ENCODE results near the gene ZRANB2. TPM values are rescaled to one million over a fixed set of nuclear protein-coding genes. Genes with fewer than 3 reads are reported as not detected.

Gene ZRANB2
- 10 to 100 TPM; 17.9 to 68.8 (median 51.2) TPM for total RNA-seq
- polyA plus RNA-seq, result 10 to 100 TPM; 41.3 to 100.0 (median 50.4) TPM
- long read RNA-seq, donor 1, transcript ZRANB2-202 (10 exons, 3,078 nt), result minor isoform, 7 of 68 reads
- long read RNA-seq, donor 1, transcript ZRANB2-204 (2 exons, 3,677 nt), result minor isoform, 8 of 68 reads
- long read RNA-seq, donor 1, transcript ZRANB2-201 (11 exons, 2,821 nt), result major isoform, 9 of 68 reads
- long read RNA-seq, donor 1, partial matches to known transcripts, result 43 of 68 reads
- long read RNA-seq, donor 1, other reads (novel, unspliced or antisense), result 0 of 68 reads
- long read RNA-seq, donor 2, transcript ZRANB2-204 (2 exons, 3,677 nt), result major isoform, 7 of 50 reads
- long read RNA-seq, donor 2, partial matches to known transcripts, result 33 of 50 reads
- long read RNA-seq, donor 2, other reads (novel, unspliced or antisense), result 0 of 50 reads
- long read RNA-seq, donor 3, transcript ZRANB2-202 (10 exons, 3,078 nt), result major isoform, 9 of 28 reads
- long read RNA-seq, donor 3, transcript ZRANB2-201 (11 exons, 2,821 nt), result minor isoform, 5 of 28 reads
- long read RNA-seq, donor 3, partial matches to known transcripts, result 14 of 28 reads
- long read RNA-seq, donor 3, other reads (novel, unspliced or antisense), result 0 of 28 reads
- long read RNA-seq, donor 4, transcript ZRANB2-202 (10 exons, 3,078 nt), result major isoform, 6 of 35 reads
- long read RNA-seq, donor 4, partial matches to known transcripts, result 23 of 35 reads
- long read RNA-seq, donor 4, other reads (novel, unspliced or antisense), result 3 of 35 reads
- long read RNA-seq, donor 5, transcript ZRANB2-201 (11 exons, 2,821 nt), result minor isoform, 11 of 57 reads
- long read RNA-seq, donor 5, transcript ZRANB2-202 (10 exons, 3,078 nt), result major isoform, 26 of 57 reads
- long read RNA-seq, donor 5, partial matches to known transcripts, result 8 of 57 reads
- long read RNA-seq, donor 5, other reads (novel, unspliced or antisense), result 9 of 57 reads
- long read RNA-seq, donor 6, transcript ZRANB2-201 (11 exons, 2,821 nt), result major isoform, 5 of 34 reads
- long read RNA-seq, donor 6, partial matches to known transcripts, result 19 of 34 reads
- long read RNA-seq, donor 6, other reads (novel, unspliced or antisense), result 7 of 34 reads
- long read RNA-seq, donor 7, partial matches to known transcripts, result 9 of 18 reads
- long read RNA-seq, donor 7, other reads (novel, unspliced or antisense), result 0 of 18 reads
- long read RNA-seq, donor 8, transcript ZRANB2-201 (11 exons, 2,821 nt), result major isoform, 10 of 46 reads
- long read RNA-seq, donor 8, partial matches to known transcripts, result 27 of 46 reads
- long read RNA-seq, donor 8, other reads (novel, unspliced or antisense), result 0 of 46 reads
- long read RNA-seq, donor 9, transcript ZRANB2-202 (10 exons, 3,078 nt), result major isoform, 6 of 54 reads
- long read RNA-seq, donor 9, transcript ZRANB2-204 (2 exons, 3,677 nt), result minor isoform, 5 of 54 reads
- long read RNA-seq, donor 9, partial matches to known transcripts, result 39 of 54 reads
- long read RNA-seq, donor 9, other reads (novel, unspliced or antisense), result 0 of 54 reads
- long read RNA-seq, donor 10, transcript ZRANB2-201 (11 exons, 2,821 nt), result major isoform, 5 of 34 reads
- long read RNA-seq, donor 10, partial matches to known transcripts, result 26 of 34 reads
- long read RNA-seq, donor 10, other reads (novel, unspliced or antisense), result 0 of 34 reads

GRCh38 chr1:71080739-71081696, at the start of gene ZRANB2:
Gene ZRANB2 (minus strand): TSS chr1:71081035. CDS start chr1:71080995, 40 bp downstream.
- 0 to 1% (median 0%) methylated on average over 32 to 33 of the region's 33 CpGs for WGBS, 4 donors

GRCh38 chr1:71128060-71128459, 47.2 kb upstream of the ZRANB2 start:
- no peaks in the 10 kb centered on the region for H3K4me1 ChIP-seq (replicated peaks in 1 of 2)
- H3K27ac ChIP-seq, result no peak overlapping the region
- H3K4me3 ChIP-seq, result no peak overlapping the region
- no peaks in the 10 kb centered on the region for H3K36me3 ChIP-seq (replicated peaks in 1 of 2)
- intact Hi-C loops (cut with DNase I), result no loop called here
- 75 to 86% (median 82%) methylated on average over 2 of the region's 2 CpGs for WGBS, 4 donors
- no peaks in the 10 kb centered on the region for H3K27me3 ChIP-seq
- no peak for DNase-seq
- peaks cover 0 to 11% (median 8%) of the 10 kb centered on the region in 3 donors for H3K9me3 ChIP-seq (replicated peaks in 1 of 3)
- TF ChIP-seq POLR2A (IDR thresholded peaks at IDR 0.05), result no peak

More at GRCh38 chr1:71080739-71081696, at the start of gene ZRANB2:
- Histone ChIP-seq H3K9me3 (replicated peaks in 1 of 3) (no peaks in the 10 kb centered on the region), H3K27me3 (no peaks in the 10 kb centered on the region), H3K36me3 (replicated peaks in 1 of 2) (peaks cover 0 to 24% of the 10 kb centered on the region in 2 donors), H3K27ac (peak within 1 kb of the TSS; percentile 59 to 92 (median 78)), H3K4me1 (replicated peaks in 1 of 2) (peaks cover 11 to 29% of the 10 kb centered on the region in 2 donors), H3K4me3 (peak within 1 kb of the TSS; percentile 72 to 96 (median 80))
- TF ChIP-seq CTCF (IDR thresholded peaks at IDR 0.05), result peak; percentile 48 to 78 (median 64)
- peak; percentile 64 to 86 for TF ChIP-seq POLR2A (IDR thresholded peaks at IDR 0.05)
- intact Hi-C loops (cut with DNase I), result no loop called here
- peak; percentile 89 to 95 (median 92) for DNase-seq

- Histone ChIP-seq H3K36me3 (replicated peaks in 1 of 2) (no peaks in the 10 kb centered on the region), H3K9me3 (replicated peaks in 1 of 3) (no peaks in the 10 kb centered on the region), H3K27me3 (no peaks in the 10 kb centered on the region), H3K4me3 (no peak overlapping the region), H3K4me1 (replicated peaks in 1 of 2) (no peaks in the 10 kb centered on the region), H3K27ac (no peak overlapping the region)
- DNase-seq, result no peak
- intact Hi-C loops (cut with DNase I), result no loop called here
- TF ChIP-seq CTCF (IDR thresholded peaks at IDR 0.05), result no peak
- no peak for TF ChIP-seq POLR2A (IDR thresholded peaks at IDR 0.05)
- WGBS, 4 donors, result 66 to 80% (median 67%) methylated on average over 2 of the region's 2 CpGs
Measured at GRCh38 chr1:71118086-71118485, 37.3 kb upstream of the ZRANB2 start.
